SK-N-SH (cell line): ENCODE data around the gene PTGIR. TPM values are rescaled to one million over a fixed set of nuclear protein-coding genes. Genes with fewer than 3 reads are reported as not detected.
A peak's percentile ranks its signal among the peaks of the same experiment; 100 is the strongest.

Experiments
- CTCF ChIA-PET: fragments of 300-600, 350-600 bp; formaldehyde crosslinking; extraction: SDS; loops from one replicate; lab custom pipeline; 2021; lab: Yijun Ruan, JAX
- POLR2A ChIA-PET: fragments of 350-600 bp; sonication (Branson Sonifier 250); formaldehyde crosslinking; extraction: SDS; loops from one replicate; lab custom pipeline; 2020; ENCODE audit warnings: antibody characterized with exemption, inconsistent platforms; lab: Yijun Ruan, JAX
- DNase-seq: peaks from one replicate; pipeline ENCODE4 v3.0.0; 2012
- H2AFZ ChIP-seq: fragments of 200-600 bp; sonication (generic); 2 replicates; pipeline ENCODE4 v1.8.1; 2016; ENCODE audit warnings: antibody characterized with exemption, mild to moderate bottlenecking, low read depth
- H3F3A ChIP-seq: fragments of 200-600 bp; sonication (generic); replicated peaks from 2 replicates; pipeline ENCODE3; 2016; ENCODE audit warnings: antibody characterized with exemption, mild to moderate bottlenecking; ENCODE audit not compliant: insufficient read depth
- H3K27ac ChIP-seq, 2 experiments: fragments of 200-500 bp in 1 of 2; fragments of 200-600 bp in 1 of 2; sonication (Bioruptor generic) in 1 of 2; sonication (generic), shearing (Covaris generic) in 1 of 2; 2 replicates each; pipeline versions ENCODE4 v1.5.1 to v1.6.1; 2014 to 2016; ENCODE audit warnings: low read depth in 2 of 2, inconsistent platforms in 1 of 2, low read length in 1 of 2, mild to moderate bottlenecking in 1 of 2, mixed read lengths in 1 of 2
- H3K27me3 ChIP-seq: fragments of 200-600 bp; sonication (generic), shearing (Covaris generic); 2 replicates; pipeline ENCODE4 v1.6.1; 2016; ENCODE audit warnings: mixed run types; ENCODE audit not compliant: insufficient read depth
- H3K36me3 ChIP-seq, 2 experiments: fragments of 200-500 bp in 1 of 2; fragments of 200-600 bp in 1 of 2; sonication (Bioruptor generic) in 1 of 2; sonication (generic) in 1 of 2; replicated peaks in 1 of 2; 2 replicates each; pipeline versions ENCODE3 to v1.5.1; 2014 to 2016; ENCODE audit warnings: low read length in 1 of 2, mild to moderate bottlenecking in 1 of 2; ENCODE audit not compliant: insufficient read depth in 2 of 2, control insufficient read depth in 1 of 2
- H3K4me1 ChIP-seq, 2 experiments: fragments of 200-500 bp in 1 of 2; fragments of 200-600 bp in 1 of 2; sonication (Bioruptor generic) in 1 of 2; sonication (generic), shearing (Covaris generic) in 1 of 2; 2 replicates each; pipeline versions ENCODE4 v1.5.1 to v1.6.1; 2014 to 2016; ENCODE audit warnings: low read depth in 1 of 2, low read length in 1 of 2, mixed run types in 1 of 2; ENCODE audit not compliant: insufficient read depth in 2 of 2, control insufficient read depth in 1 of 2
- H3K4me2 ChIP-seq: fragments of 200-600 bp; sonication (generic), shearing (Covaris generic); 2 replicates; pipeline ENCODE4 v1.6.1; 2017; ENCODE audit warnings: mixed run types
- H3K4me3 ChIP-seq, 2 experiments: fragments of 200-500 bp in 1 of 2; fragments of 200-600 bp in 1 of 2; sonication (Bioruptor generic) in 1 of 2; sonication (generic), shearing (Covaris generic) in 1 of 2; 2 replicates each; pipeline versions ENCODE4 v1.5.1 to v1.8.1; 2014 to 2016; ENCODE audit warnings: low read depth in 2 of 2, inconsistent platforms in 1 of 2, low read length in 1 of 2, mild to moderate bottlenecking in 1 of 2, mixed read lengths in 1 of 2, moderate library complexity in 1 of 2
- H3K79me2 ChIP-seq: fragments of 200-600 bp; sonication (generic); 2 replicates; pipeline ENCODE4 v1.8.1; 2017; ENCODE audit warnings: mild to moderate bottlenecking; ENCODE audit not compliant: insufficient read depth
- H3K9ac ChIP-seq: fragments of 200-600 bp; sonication (generic); 2 replicates; pipeline ENCODE4 v1.6.1; 2017; ENCODE audit warnings: mixed run types
- H3K9me2 ChIP-seq: fragments of 200-600 bp; sonication (generic); 2 replicates; pipeline ENCODE4 v1.6.1; 2017; ENCODE audit warnings: mixed run types
- H3K9me3 ChIP-seq: fragments of 200-600 bp; sonication (generic); 2 replicates; pipeline ENCODE4 v1.6.1; 2017; ENCODE audit warnings: mixed run types, mild to moderate bottlenecking, moderate library complexity
- H4K20me1 ChIP-seq: fragments of 200-600 bp; sonication (generic); 2 replicates; pipeline ENCODE4 v1.6.1; 2017; ENCODE audit warnings: mild to moderate bottlenecking, mixed run types; ENCODE audit not compliant: insufficient read depth
- CHD2 ChIP-seq: fragments of 150-350 bp; IDR thresholded peaks from 2 replicates; pipeline ENCODE4 v1.6.1; 2018; ENCODE audit warnings: low read length; ENCODE audit not compliant: partially characterized antibody
- CTCF ChIP-seq: fragments of 200-600 bp; sonication (generic); IDR thresholded peaks from 2 replicates; pipeline ENCODE4 v1.6.1; 2017; ENCODE audit warnings: antibody characterized with exemption, mild to moderate bottlenecking, moderate library complexity
- ELF1 ChIP-seq: IDR thresholded peaks from 2 replicates; pipeline ENCODE4 v1.4.0; 2012
- FOXJ3 ChIP-seq: sonication (generic); formaldehyde crosslinking; IDR thresholded peaks from 2 replicates; pipeline ENCODE4 v1.5.1; 2020; ENCODE audit warnings: mild to moderate bottlenecking, missing genetic modification reagents
- FOXM1 ChIP-seq: IDR thresholded peaks from 2 replicates; pipeline ENCODE4 v1.4.0; 2012; ENCODE audit warnings: low read depth, mild to moderate bottlenecking
- GABPA ChIP-seq: IDR thresholded peaks from 2 replicates; pipeline ENCODE4 v1.4.0; 2012; ENCODE audit warnings: low read depth, mild to moderate bottlenecking
- IRF3 ChIP-seq: fragments of 150-350 bp; IDR thresholded peaks from 2 replicates; pipeline ENCODE4 v1.6.1; 2016; ENCODE audit warnings: mild to moderate bottlenecking, low read depth, low read length
- MAX ChIP-seq: IDR thresholded peaks from 2 replicates; pipeline ENCODE4 v1.4.0; 2012; ENCODE audit warnings: low read depth
- MXI1 ChIP-seq: IDR thresholded peaks from 2 replicates; pipeline ENCODE4 v1.6.1; 2012; ENCODE audit warnings: mild to moderate bottlenecking, low read depth, low read length, improper control_type of control experiment
- NFIC ChIP-seq: IDR thresholded peaks from 2 replicates; pipeline ENCODE4 v1.4.0; 2012; ENCODE audit warnings: borderline replicate concordance
- NRF1 ChIP-seq: IDR thresholded peaks from 2 replicates; pipeline ENCODE4 v1.6.1; 2012; ENCODE audit warnings: low read depth, mild to moderate bottlenecking, low read length
- RAD21 ChIP-seq: IDR thresholded peaks from 2 replicates; pipeline ENCODE4 v1.6.1; 2012; ENCODE audit warnings: mild to moderate bottlenecking, low read length
- RFX5 ChIP-seq: IDR thresholded peaks from 2 replicates; pipeline ENCODE4 v1.6.1; 2012; ENCODE audit warnings: mild to moderate bottlenecking, improper control_type of control experiment, low read length
- RXRA ChIP-seq: IDR thresholded peaks from 2 replicates; pipeline ENCODE4 v1.4.0; 2012; ENCODE audit warnings: low read depth, mild to moderate bottlenecking, borderline replicate concordance
- SIN3A ChIP-seq: IDR thresholded peaks from 2 replicates; pipeline ENCODE4 v1.6.1; 2012; ENCODE audit warnings: low read depth, mild to moderate bottlenecking, low read length, moderate library complexity, borderline replicate concordance
- TCF12 ChIP-seq: IDR thresholded peaks from 2 replicates; pipeline ENCODE4 v1.4.0; 2012
- TEAD4 ChIP-seq: IDR thresholded peaks from 2 replicates; pipeline ENCODE4 v1.4.0; 2012; ENCODE audit warnings: mild to moderate bottlenecking, borderline replicate concordance; ENCODE audit not compliant: insufficient read depth
- USF2 ChIP-seq: fragments of 150-350 bp; IDR thresholded peaks from 2 replicates; pipeline ENCODE4 v1.6.1; 2017; ENCODE audit warnings: antibody characterized with exemption, low read length, low read depth, borderline replicate concordance
- WGBS: methylation state at CpG from one replicate; pipeline ENCODE4 v1.1.6; 2017; ENCODE audit warnings: low lambda C conversion rate; 5-methylcytosine and 5-hydroxymethylcytosine counted together
- polyA plus RNA-seq, 3 experiments: library from polyadenylated mRNA; depleted of rRNA; stranded (reverse); fragments of >200 nt; gene quantifications; 2 replicates each; pipeline ENCODE4 v1.2.3, GENCODE V29; 2012

Gene PTGIR
- polyA plus RNA-seq, 1 of the 3 experiments (the other 2 are of a cell fraction): 2.5 TPM

GRCh38 chr19:46620267-46620666, 4.6 kb downstream of the PTGIR start:
- no peak for DNase-seq

More at GRCh38 chr19:46620267-46620666, 4.6 kb downstream of the PTGIR start:
- Histone ChIP-seq H3F3A (peaks cover 13% of the 10 kb centered on the region), H2AFZ (no peak overlapping the region), H3K4me3 (peak overlapping the region in 1 of 2 experiments; percentile 52; a peak in 1 of 4 replicates), H3K4me1 (peaks cover 10 to 62% of the 10 kb centered on the region in 2 experiments), H3K9me3 (no peaks in the 10 kb centered on the region), H3K27me3 (no peaks in the 10 kb centered on the region), H3K9me2 (no peaks in the 10 kb centered on the region), H3K27ac (peak overlapping the region in 1 of 2 experiments; percentile 97; a peak in 2 of 4 replicates), H3K79me2 (no peaks in the 10 kb centered on the region), H3K36me3 (no peaks in the 10 kb centered on the region), H4K20me1 (no peaks in the 10 kb centered on the region), H3K4me2 (no peak overlapping the region), H3K9ac (no peak overlapping the region)
- ChIA-PET CTCF (interaction anchor here (0.9 to 23.7 kb wide), 8 partner anchors 8 to 91 kb away, joined by 3 to 471 read pairs (median 4); partner anchors contain the start of genes CALM3 and DACT3), POLR2A (interaction anchor here (0.6 to 3.7 kb wide), 9 partner anchors 10 to 1099 kb away, joined by 3 to 100 read pairs (median 4); partner anchors contain the start of genes CALM3, DACT3, GNG8 and SLC1A5)
- 71% methylated on average over 3 of the region's 3 CpGs for WGBS
- TF ChIP-seq NRF1: no peak
- no peak for TF ChIP-seq TCF12
- no peak for TF ChIP-seq CTCF
- TF ChIP-seq MXI1: no peak
- TF ChIP-seq FOXJ3: no peak
- no peak for TF ChIP-seq CHD2
- TF ChIP-seq RXRA: no peak
- no peak for TF ChIP-seq ELF1
- no peak for TF ChIP-seq RFX5
- TF ChIP-seq GABPA: no peak
- no peak for TF ChIP-seq RAD21
- no peak for TF ChIP-seq FOXM1
- no peak for TF ChIP-seq IRF3
- no peak for TF ChIP-seq SIN3A
- no peak for TF ChIP-seq TEAD4
- no peak for TF ChIP-seq USF2
- TF ChIP-seq NFIC: no peak
- no peak for TF ChIP-seq MAX
